ENCODE results near the gene MCM3.

Gene MCM3

GRCh38 chr6:52301326-52301725 lies 16.8 kb upstream of the MCM3 start:
- Histone ChIP-seq H2AFZ (ENCODE audit: low read depth) (no peak overlapping the region), H3K4me3 (IDR thresholded peaks at IDR 0.05; ENCODE audit: insufficient read depth, low read depth, low read length) (no peak overlapping the region), H4K20me1 (ENCODE audit: insufficient read depth) (no peaks in the 10 kb centered on the region), H3K27me3 (ENCODE audit: insufficient read depth, low read depth) (no peaks in the 10 kb centered on the region), H3K27ac (no peak overlapping the region), H3K4me2 (no peak overlapping the region), H3K36me3 (ENCODE audit: insufficient read depth) (no peaks in the 10 kb centered on the region), H3K79me2 (ENCODE audit: insufficient read depth, low read depth) (no peaks in the 10 kb centered on the region), H3K4me1 (ENCODE audit: low read depth, poor library complexity, severe bottlenecking) (peaks cover 87% of the 10 kb centered on the region), H3K9ac (no peak overlapping the region)
- no peak for TF ChIP-seq CTCF (conservative IDR thresholded peaks at IDR 0.05; ENCODE audit: low read depth, low read length)

- H3K4me2 ChIP-seq = no peak overlapping the region
- H3K27me3 ChIP-seq (ENCODE audit: insufficient read depth, low read depth) = no peaks in the 10 kb centered on the region
- H3K9ac ChIP-seq = no peak overlapping the region
- H3K4me3 ChIP-seq (IDR thresholded peaks at IDR 0.05; ENCODE audit: insufficient read depth, low read depth, low read length) = no peak overlapping the region
- no peak overlapping the region for H3K27ac ChIP-seq
- H4K20me1 ChIP-seq (ENCODE audit: insufficient read depth) = no peaks in the 10 kb centered on the region
- TF ChIP-seq CTCF (conservative IDR thresholded peaks at IDR 0.05; ENCODE audit: low read depth, low read length) = no peak
- H2AFZ ChIP-seq (ENCODE audit: low read depth) = no peak overlapping the region
- H3K79me2 ChIP-seq (ENCODE audit: insufficient read depth, low read depth) = no peaks in the 10 kb centered on the region
- H3K4me1 ChIP-seq (ENCODE audit: low read depth, poor library complexity, severe bottlenecking) = peaks cover 89% of the 10 kb centered on the region
- H3K36me3 ChIP-seq (ENCODE audit: insufficient read depth) = no peaks in the 10 kb centered on the region
These were observed 16.0 kb upstream of the MCM3 start for GRCh38 chr6:52300489-52300931.

- Histone ChIP-seq H3K36me3 (ENCODE audit: insufficient read depth) (no peaks in the 10 kb centered on the region), H3K27ac (peak overlapping the region; percentile 94), H3K9ac (no peak overlapping the region), H3K4me3 (IDR thresholded peaks at IDR 0.05; ENCODE audit: insufficient read depth, low read depth, low read length) (no peak overlapping the region), H4K20me1 (ENCODE audit: insufficient read depth) (no peaks in the 10 kb centered on the region), H3K4me1 (ENCODE audit: low read depth, poor library complexity, severe bottlenecking) (peaks cover 89% of the 10 kb centered on the region), H3K27me3 (ENCODE audit: insufficient read depth, low read depth) (no peaks in the 10 kb centered on the region), H3K4me2 (peak overlapping the region; percentile 30), H3K79me2 (ENCODE audit: insufficient read depth, low read depth) (no peaks in the 10 kb centered on the region), H2AFZ (ENCODE audit: low read depth) (peak overlapping the region; percentile 16; the same call in 1 of the 2 replicates)
- TF ChIP-seq CTCF (conservative IDR thresholded peaks at IDR 0.05; ENCODE audit: low read depth, low read length) = no peak
These were observed 15.1 kb upstream of the MCM3 start for GRCh38 chr6:52299653-52300052.

GRCh38 chr6:52297433-52297832 lies 12.9 kb upstream of the MCM3 start:
- Histone ChIP-seq H3K79me2 (ENCODE audit: insufficient read depth, low read depth) (no peaks in the 10 kb centered on the region), H3K4me3 (IDR thresholded peaks at IDR 0.05; ENCODE audit: insufficient read depth, low read depth, low read length) (no peak overlapping the region), H3K9ac (peak overlapping the region; percentile 57; the same call in 1 of the 2 replicates), H3K36me3 (ENCODE audit: insufficient read depth) (no peaks in the 10 kb centered on the region), H3K4me1 (ENCODE audit: low read depth, poor library complexity, severe bottlenecking) (peaks cover 89% of the 10 kb centered on the region), H3K27me3 (ENCODE audit: insufficient read depth, low read depth) (no peaks in the 10 kb centered on the region), H2AFZ (ENCODE audit: low read depth) (peak overlapping the region; percentile 57; the same call in 1 of the 2 replicates), H3K27ac (peak overlapping the region; percentile 94), H4K20me1 (ENCODE audit: insufficient read depth) (no peaks in the 10 kb centered on the region), H3K4me2 (peak overlapping the region; percentile 72; the same call in 1 of the 2 replicates)
- no peak for TF ChIP-seq CTCF (conservative IDR thresholded peaks at IDR 0.05; ENCODE audit: low read depth, low read length)

All from KMS-11 (cell line).